ENCODE results near the gene LYSET. TPM values are rescaled to one million over a fixed set of nuclear protein-coding genes. Genes with fewer than 3 reads are reported as not detected.

Gene LYSET
- total and polyA plus RNA-seq, 9 of the 15 experiments (the other 6 are each of a cell fraction or from before 2014, with no cell fraction given): 7.6 to 36.6 (median 15.9) TPM

DNA sequence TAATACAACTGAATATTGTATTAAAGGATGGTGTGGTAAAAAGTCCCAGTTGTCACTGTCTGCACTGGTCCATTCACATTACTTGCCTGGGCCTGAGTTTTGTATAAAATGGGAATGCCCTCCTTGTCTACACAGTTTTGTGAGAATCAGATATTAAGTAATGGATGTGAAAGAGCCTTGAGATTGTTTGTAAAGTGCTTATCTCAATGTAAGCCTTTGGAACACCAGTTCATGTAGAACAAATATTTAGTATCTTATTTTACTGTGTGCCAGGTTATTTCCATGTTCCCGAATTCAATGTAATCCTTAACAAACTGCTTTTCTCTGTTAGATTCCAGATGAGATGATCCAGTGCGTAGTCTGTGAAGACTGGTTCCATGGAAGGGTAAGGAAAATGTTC is 29.5 kb downstream of the LYSET start:
- in situ Hi-C loops (cut with MboI) (no loop called here), intact Hi-C loops (cut with micrococcal nuclease) (no loop called here)
- ATAC-seq (no peak), DNase-seq (ENCODE audit: extremely low read depth in 1 of 4, low spot score in 3 of 4) (no peak), FAIRE-seq (no peak)
- Histone ChIP-seq H3K9ac (ENCODE audit: insufficient read depth in 1 of 2, low read depth in 2 of 2, low read length in 2 of 2) (no peak overlapping the region), H3K27ac (ENCODE audit: extremely low read depth, low read depth, low read length) (no peak overlapping the region), H3K36me3 (ENCODE audit: control insufficient read depth, insufficient read depth, low read length) (peaks cover 63% of the 10 kb centered on the region), H3K9me3 (replicated peaks; ENCODE audit: control insufficient read depth, insufficient read depth, low read depth, low read length) (no peaks in the 10 kb centered on the region), H3K4me1 (replicated peaks in 1 of 2; ENCODE audit: control insufficient read depth in 2 of 2, insufficient read depth in 2 of 2, low read length in 2 of 2) (no peaks in the 10 kb centered on the region), H4K20me1 (replicated peaks; ENCODE audit: control insufficient read depth, insufficient read depth, low read length) (no peaks in the 10 kb centered on the region), H3K79me2 (ENCODE audit: control insufficient read depth, insufficient read depth, low read length) (peaks cover 2% of the 10 kb centered on the region), H3K4me3 (no peak overlapping the region), H3K4me2 (ENCODE audit: insufficient read depth, low read length) (no peak overlapping the region), H3K27me3 (ENCODE audit: control insufficient read depth in 2 of 2, insufficient read depth in 2 of 2, low read length in 2 of 2) (no peaks in the 10 kb centered on the region), H3K9me1 (ENCODE audit: control insufficient read depth, insufficient read depth, low read length) (peaks cover 4% of the 10 kb centered on the region), H2AFZ (ENCODE audit: low read depth, low read length) (no peak overlapping the region)
- no TSS peak for BruUV-seq (replicated peaks)
- ChIA-PET CTCF (ENCODE audit: low intra/inter-chr PET ratio) (no interaction called here), POLR2A (no interaction called here)
- 100% methylated on average over 2 of the region's 2 CpGs for WGBS (ENCODE audit: insufficient coverage, low coverage, missing lambda C conversion rate)
- TF ChIP-seq ZNF75A (CRISPR knock-in tag; IDR thresholded peaks at IDR 0.05): no peak
- no peak for TF ChIP-seq ILK (tag; IDR thresholded peaks at IDR 0.05; ENCODE audit: borderline replicate concordance, low read depth)
- TF ChIP-seq GABPA (tag; conservative IDR thresholded peaks at IDR 0.05; ENCODE audit: low read depth): no peak
- TF ChIP-seq MAFG (tag; conservative IDR thresholded peaks at IDR 0.05): no peak
- TF ChIP-seq LARP7 (IDR thresholded peaks at IDR 0.05): no peak
- no peak for TF ChIP-seq ZNF707 (CRISPR knock-in tag; conservative IDR thresholded peaks at IDR 0.05)
- TF ChIP-seq POLR2B (IDR thresholded peaks at IDR 0.05; ENCODE audit: low read depth, partially characterized antibody): no peak
- TF ChIP-seq, protein P1, sequence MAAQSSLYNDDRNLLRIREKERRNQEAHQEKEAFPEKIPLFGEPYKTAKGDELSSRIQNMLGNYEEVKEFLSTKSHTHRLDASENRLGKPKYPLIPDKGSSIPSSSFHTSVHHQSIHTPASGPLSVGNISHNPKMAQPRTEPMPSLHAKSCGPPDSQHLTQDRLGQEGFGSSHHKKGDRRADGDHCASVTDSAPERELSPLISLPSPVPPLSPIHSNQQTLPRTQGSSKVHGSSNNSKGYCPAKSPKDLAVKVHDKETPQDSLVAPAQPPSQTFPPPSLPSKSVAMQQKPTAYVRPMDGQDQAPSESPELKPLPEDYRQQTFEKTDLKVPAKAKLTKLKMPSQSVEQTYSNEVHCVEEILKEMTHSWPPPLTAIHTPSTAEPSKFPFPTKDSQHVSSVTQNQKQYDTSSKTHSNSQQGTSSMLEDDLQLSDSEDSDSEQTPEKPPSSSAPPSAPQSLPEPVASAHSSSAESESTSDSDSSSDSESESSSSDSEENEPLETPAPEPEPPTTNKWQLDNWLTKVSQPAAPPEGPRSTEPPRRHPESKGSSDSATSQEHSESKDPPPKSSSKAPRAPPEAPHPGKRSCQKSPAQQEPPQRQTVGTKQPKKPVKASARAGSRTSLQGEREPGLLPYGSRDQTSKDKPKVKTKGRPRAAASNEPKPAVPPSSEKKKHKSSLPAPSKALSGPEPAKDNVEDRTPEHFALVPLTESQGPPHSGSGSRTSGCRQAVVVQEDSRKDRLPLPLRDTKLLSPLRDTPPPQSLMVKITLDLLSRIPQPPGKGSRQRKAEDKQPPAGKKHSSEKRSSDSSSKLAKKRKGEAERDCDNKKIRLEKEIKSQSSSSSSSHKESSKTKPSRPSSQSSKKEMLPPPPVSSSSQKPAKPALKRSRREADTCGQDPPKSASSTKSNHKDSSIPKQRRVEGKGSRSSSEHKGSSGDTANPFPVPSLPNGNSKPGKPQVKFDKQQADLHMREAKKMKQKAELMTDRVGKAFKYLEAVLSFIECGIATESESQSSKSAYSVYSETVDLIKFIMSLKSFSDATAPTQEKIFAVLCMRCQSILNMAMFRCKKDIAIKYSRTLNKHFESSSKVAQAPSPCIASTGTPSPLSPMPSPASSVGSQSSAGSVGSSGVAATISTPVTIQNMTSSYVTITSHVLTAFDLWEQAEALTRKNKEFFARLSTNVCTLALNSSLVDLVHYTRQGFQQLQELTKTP (IDR thresholded peaks at IDR 0.05; ENCODE audit: low read depth in 1 of 2, partially characterized antibody in 2 of 2): no peak
- TF ChIP-seq PHF8 (IDR thresholded peaks at IDR 0.05; ENCODE audit: borderline replicate concordance, low read length): no peak
- TF ChIP-seq, protein P2, sequence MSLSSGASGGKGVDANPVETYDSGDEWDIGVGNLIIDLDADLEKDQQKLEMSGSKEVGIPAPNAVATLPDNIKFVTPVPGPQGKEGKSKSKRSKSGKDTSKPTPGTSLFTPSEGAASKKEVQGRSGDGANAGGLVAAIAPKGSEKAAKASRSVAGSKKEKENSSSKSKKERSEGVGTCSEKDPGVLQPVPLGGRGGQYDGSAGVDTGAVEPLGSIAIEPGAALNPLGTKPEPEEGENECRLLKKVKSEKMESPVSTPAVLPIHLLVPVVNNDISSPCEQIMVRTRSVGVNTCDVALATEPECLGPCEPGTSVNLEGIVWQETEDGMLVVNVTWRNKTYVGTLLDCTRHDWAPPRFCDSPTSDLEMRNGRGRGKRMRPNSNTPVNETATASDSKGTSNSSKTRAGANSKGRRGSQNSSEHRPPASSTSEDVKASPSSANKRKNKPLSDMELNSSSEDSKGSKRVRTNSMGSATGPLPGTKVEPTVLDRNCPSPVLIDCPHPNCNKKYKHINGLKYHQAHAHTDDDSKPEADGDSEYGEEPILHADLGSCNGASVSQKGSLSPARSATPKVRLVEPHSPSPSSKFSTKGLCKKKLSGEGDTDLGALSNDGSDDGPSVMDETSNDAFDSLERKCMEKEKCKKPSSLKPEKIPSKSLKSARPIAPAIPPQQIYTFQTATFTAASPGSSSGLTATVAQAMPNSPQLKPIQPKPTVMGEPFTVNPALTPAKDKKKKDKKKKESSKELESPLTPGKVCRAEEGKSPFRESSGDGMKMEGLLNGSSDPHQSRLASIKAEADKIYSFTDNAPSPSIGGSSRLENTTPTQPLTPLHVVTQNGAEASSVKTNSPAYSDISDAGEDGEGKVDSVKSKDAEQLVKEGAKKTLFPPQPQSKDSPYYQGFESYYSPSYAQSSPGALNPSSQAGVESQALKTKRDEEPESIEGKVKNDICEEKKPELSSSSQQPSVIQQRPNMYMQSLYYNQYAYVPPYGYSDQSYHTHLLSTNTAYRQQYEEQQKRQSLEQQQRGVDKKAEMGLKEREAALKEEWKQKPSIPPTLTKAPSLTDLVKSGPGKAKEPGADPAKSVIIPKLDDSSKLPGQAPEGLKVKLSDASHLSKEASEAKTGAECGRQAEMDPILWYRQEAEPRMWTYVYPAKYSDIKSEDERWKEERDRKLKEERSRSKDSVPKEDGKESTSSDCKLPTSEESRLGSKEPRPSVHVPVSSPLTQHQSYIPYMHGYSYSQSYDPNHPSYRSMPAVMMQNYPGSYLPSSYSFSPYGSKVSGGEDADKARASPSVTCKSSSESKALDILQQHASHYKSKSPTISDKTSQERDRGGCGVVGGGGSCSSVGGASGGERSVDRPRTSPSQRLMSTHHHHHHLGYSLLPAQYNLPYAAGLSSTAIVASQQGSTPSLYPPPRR (CRISPR knock-in tag; IDR thresholded peaks at IDR 0.05; ENCODE audit: borderline replicate concordance): no peak
- no peak for TF ChIP-seq ZC3H8 (IDR thresholded peaks at IDR 0.05)
- no peak for TF ChIP-seq CSDE1 (IDR thresholded peaks at IDR 0.05)
- TF ChIP-seq, protein P3, sequence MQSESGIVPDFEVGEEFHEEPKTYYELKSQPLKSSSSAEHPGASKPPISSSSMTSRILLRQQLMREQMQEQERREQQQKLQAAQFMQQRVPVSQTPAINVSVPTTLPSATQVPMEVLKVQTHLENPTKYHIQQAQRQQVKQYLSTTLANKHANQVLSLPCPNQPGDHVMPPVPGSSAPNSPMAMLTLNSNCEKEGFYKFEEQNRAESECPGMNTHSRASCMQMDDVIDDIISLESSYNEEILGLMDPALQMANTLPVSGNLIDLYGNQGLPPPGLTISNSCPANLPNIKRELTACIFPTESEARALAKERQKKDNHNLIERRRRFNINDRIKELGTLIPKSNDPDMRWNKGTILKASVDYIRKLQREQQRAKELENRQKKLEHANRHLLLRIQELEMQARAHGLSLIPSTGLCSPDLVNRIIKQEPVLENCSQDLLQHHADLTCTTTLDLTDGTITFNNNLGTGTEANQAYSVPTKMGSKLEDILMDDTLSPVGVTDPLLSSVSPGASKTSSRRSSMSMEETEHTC (IDR thresholded peaks at IDR 0.05): no peak

All from K562 (cell line).